Keratinocyte (primary cell): ENCODE measurements around the gene C19orf25.

Experiments used
- EZH2 ChIP-seq: IDR thresholded peaks from one replicate; pipeline ENCODE4 v1.6.1; 2012; ENCODE audit warnings: inconsistent platforms, mild to moderate bottlenecking, low read length, moderate library complexity
- TF ChIP-seq, protein P1 (sequence below), 3 experiments: IDR thresholded peaks in 1 of 3; conservative IDR thresholded peaks in 1 of 3; optimal IDR thresholded peaks in 1 of 3; 2 replicates in 2 of 3; 3 replicates in 1 of 3; pipeline versions ENCODE3 to v1.5.1; 2011; ENCODE audit warnings: low read length in 3 of 3, mild to moderate bottlenecking in 3 of 3, moderate library complexity in 2 of 3, control low read depth in 1 of 3, inconsistent platforms in 1 of 3; ENCODE audit not compliant: insufficient read depth in 2 of 3; ENCODE audit errors: extremely low read depth in 1 of 3

DNA sequence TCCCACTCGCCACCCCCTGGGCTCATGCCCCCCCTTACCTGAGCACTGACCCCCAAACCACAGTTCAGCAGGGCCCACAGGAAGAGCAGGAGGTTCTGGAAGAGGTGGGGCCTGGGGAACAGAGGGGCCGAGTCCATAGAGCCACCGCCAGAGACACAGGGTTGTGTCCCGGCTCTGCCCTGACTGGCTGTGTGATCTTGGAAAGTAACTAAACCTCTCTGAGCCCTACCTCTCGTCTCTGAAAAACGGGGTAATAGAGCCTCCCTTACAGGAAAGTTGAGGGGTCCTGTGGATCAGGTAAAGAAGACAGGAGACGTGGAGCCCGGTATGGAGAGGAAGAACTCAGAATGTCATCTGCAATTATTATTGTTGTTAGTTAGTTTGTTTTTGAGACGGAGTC is 31.8 kb upstream of the C19orf25 start:
- no peak for TF ChIP-seq EZH2
- TF ChIP-seq, protein P1, sequence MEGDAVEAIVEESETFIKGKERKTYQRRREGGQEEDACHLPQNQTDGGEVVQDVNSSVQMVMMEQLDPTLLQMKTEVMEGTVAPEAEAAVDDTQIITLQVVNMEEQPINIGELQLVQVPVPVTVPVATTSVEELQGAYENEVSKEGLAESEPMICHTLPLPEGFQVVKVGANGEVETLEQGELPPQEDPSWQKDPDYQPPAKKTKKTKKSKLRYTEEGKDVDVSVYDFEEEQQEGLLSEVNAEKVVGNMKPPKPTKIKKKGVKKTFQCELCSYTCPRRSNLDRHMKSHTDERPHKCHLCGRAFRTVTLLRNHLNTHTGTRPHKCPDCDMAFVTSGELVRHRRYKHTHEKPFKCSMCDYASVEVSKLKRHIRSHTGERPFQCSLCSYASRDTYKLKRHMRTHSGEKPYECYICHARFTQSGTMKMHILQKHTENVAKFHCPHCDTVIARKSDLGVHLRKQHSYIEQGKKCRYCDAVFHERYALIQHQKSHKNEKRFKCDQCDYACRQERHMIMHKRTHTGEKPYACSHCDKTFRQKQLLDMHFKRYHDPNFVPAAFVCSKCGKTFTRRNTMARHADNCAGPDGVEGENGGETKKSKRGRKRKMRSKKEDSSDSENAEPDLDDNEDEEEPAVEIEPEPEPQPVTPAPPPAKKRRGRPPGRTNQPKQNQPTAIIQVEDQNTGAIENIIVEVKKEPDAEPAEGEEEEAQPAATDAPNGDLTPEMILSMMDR (optimal IDR thresholded peaks at IDR 0.05 in 1 of 3, IDR thresholded peaks at IDR 0.05 in 1 of 3, conservative IDR thresholded peaks at IDR 0.05 in 1 of 3; ENCODE audit: extremely low read depth in 1 of 3, insufficient read depth in 2 of 3, low read length in 3 of 3): no peak
